Activated naive CD8-positive, alpha-beta T cell treated with anti-CD3 and anti-CD28 coated beads for 36 hours (primary cell): ENCODE measurements around the gene SV2B. TPM values are rescaled to one million over a fixed set of nuclear protein-coding genes. Genes with fewer than 3 reads are reported as not detected.

Experiments used
- DNase-seq: peaks from one replicate; pipeline ENCODE4 v3.0.0; 2021
- H3K27ac Mint-ChIP-seq: one replicate; pipeline ENCODE4 v1.8.0; 2022; ENCODE audit warnings: mild to moderate bottlenecking, moderate library complexity, mixed read lengths
- H3K27me3 Mint-ChIP-seq: one replicate; pipeline ENCODE4 v1.8.0; 2022; ENCODE audit warnings: mild to moderate bottlenecking, mixed read lengths
- H3K36me3 Mint-ChIP-seq: one replicate; pipeline ENCODE4 v1.8.0; 2021; ENCODE audit warnings: mild to moderate bottlenecking, mixed read lengths
- H3K4me1 Mint-ChIP-seq: one replicate; pipeline ENCODE4 v1.8.0; 2021; ENCODE audit warnings: mixed read lengths
- H3K4me3 Mint-ChIP-seq: one replicate; pipeline ENCODE4 v1.8.0; 2022; ENCODE audit warnings: mild to moderate bottlenecking, moderate library complexity, mixed read lengths
- H3K9me3 Mint-ChIP-seq: one replicate; pipeline ENCODE4 v1.8.0; 2022; ENCODE audit warnings: mixed read lengths
- total RNA-seq, 2 experiments: library from RNA; stranded (reverse); gene quantifications; one replicate each; pipeline ENCODE4 v1.2.3, GENCODE V29; 2021

Gene SV2B, protein sequence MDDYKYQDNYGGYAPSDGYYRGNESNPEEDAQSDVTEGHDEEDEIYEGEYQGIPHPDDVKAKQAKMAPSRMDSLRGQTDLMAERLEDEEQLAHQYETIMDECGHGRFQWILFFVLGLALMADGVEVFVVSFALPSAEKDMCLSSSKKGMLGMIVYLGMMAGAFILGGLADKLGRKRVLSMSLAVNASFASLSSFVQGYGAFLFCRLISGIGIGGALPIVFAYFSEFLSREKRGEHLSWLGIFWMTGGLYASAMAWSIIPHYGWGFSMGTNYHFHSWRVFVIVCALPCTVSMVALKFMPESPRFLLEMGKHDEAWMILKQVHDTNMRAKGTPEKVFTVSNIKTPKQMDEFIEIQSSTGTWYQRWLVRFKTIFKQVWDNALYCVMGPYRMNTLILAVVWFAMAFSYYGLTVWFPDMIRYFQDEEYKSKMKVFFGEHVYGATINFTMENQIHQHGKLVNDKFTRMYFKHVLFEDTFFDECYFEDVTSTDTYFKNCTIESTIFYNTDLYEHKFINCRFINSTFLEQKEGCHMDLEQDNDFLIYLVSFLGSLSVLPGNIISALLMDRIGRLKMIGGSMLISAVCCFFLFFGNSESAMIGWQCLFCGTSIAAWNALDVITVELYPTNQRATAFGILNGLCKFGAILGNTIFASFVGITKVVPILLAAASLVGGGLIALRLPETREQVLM
- total RNA-seq: under 1 TPM; 0.06 to 0.08 TPM

DNA sequence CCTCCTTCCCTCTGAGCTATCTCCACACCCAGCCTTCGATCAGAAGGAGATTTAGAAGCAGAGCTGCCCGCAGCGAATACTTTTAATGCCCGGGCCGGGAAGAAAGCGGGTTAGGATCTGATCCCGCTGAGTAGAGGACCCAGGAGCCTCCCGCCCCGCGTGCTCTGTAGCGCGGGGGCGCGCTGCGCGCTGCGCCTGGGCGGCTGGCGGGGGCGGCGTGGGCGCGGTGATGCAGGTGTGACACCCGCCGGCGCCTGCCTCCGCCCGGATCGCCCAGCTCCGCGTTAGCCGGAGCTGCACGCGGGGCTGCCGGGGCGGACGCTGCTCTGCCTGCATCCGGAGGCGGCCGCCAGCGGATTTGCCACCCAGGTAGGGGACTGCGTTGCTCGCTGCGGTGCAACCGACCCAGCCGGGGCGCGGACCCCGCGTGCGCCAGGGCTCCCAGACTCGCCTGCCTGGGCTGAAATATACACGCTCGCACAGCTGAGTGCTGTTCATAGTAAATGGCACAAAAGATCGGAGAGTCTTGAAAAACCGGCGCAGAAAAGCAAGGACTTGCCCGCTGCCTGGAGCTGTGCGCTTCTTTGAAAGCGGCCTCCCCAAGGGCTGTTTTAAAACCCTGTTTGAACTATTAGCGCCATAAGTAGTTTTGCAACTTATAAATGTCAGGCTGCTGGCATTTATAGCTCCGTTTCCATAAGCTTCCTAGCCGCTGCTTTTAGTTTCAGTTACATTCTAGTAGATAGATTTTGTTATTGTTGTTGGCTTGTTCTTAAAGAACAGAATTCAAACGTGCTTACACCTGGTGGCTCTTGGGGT is at the start of gene SV2B:
TSS of gene SV2B (plus strand) at position 263 of the 819 bp plus-strand sequence. CDS start 126,007 bp downstream, outside the sequence.
- peaks cover 82% of the 10 kb centered on the region for H3K27me3 Mint-ChIP-seq
- DNase-seq: peak; percentile 57
- H3K4me1 Mint-ChIP-seq: peaks cover 14% of the 10 kb centered on the region
- H3K27ac Mint-ChIP-seq: peak within 1 kb of the TSS; percentile 47
- no peaks in the 10 kb centered on the region for H3K9me3 Mint-ChIP-seq
- peak within 1 kb of the TSS; percentile 81 for H3K4me3 Mint-ChIP-seq
- H3K36me3 Mint-ChIP-seq: no peaks in the 10 kb centered on the region

DNA sequence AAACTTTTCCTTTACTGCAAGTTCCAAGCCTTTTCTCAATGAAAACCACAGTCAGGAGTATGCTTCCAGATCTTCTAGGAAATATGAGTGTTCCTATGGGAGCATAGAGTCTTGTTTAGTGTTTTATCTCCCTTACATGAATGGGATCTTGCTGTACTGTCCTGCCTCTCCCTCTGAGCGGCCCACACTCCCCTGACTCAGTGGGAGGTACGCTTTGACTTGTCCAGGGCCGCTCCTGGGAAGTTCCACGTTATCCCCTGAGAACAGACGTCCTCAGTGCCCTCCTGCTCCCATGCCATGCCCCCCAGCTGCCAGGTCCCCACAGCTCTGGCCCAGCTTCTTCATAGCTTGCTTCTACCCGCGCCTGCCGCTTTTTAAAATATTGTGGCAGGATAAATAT is 48.8 kb upstream of the SV2B start:
- no peaks in the 10 kb centered on the region for H3K36me3 Mint-ChIP-seq
- no peak overlapping the region for H3K4me3 Mint-ChIP-seq
- no peak for DNase-seq
- peaks cover 19% of the 10 kb centered on the region for H3K27me3 Mint-ChIP-seq
- H3K4me1 Mint-ChIP-seq: peaks cover 14% of the 10 kb centered on the region
- no peak overlapping the region for H3K27ac Mint-ChIP-seq
- no peaks in the 10 kb centered on the region for H3K9me3 Mint-ChIP-seq

DNA sequence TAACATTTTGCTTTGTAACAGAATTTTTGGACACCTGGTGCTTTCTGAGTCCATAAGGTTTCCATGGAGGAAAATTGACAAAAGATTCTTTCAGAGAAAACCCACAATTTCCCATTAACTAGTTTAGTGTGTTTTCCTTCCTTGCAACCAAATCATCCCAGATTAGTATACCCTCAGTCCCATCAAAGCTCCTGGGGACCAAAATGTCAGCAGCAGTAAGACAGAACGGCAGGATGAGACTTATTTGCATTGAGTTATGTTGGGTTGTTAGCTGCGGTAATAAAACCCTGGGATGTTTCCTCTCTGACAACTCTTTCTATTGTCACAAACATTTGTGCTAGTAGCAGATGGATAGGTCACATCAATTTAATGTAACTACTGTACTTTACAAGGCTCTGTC is 45.2 kb upstream of the SV2B start:
- Mint-ChIP-seq H3K4me3 (no peak overlapping the region), H3K36me3 (no peaks in the 10 kb centered on the region), H3K27ac (no peak overlapping the region), H3K27me3 (peaks cover 48% of the 10 kb centered on the region), H3K4me1 (no peaks in the 10 kb centered on the region), H3K9me3 (no peaks in the 10 kb centered on the region)
- no peak for DNase-seq

DNA sequence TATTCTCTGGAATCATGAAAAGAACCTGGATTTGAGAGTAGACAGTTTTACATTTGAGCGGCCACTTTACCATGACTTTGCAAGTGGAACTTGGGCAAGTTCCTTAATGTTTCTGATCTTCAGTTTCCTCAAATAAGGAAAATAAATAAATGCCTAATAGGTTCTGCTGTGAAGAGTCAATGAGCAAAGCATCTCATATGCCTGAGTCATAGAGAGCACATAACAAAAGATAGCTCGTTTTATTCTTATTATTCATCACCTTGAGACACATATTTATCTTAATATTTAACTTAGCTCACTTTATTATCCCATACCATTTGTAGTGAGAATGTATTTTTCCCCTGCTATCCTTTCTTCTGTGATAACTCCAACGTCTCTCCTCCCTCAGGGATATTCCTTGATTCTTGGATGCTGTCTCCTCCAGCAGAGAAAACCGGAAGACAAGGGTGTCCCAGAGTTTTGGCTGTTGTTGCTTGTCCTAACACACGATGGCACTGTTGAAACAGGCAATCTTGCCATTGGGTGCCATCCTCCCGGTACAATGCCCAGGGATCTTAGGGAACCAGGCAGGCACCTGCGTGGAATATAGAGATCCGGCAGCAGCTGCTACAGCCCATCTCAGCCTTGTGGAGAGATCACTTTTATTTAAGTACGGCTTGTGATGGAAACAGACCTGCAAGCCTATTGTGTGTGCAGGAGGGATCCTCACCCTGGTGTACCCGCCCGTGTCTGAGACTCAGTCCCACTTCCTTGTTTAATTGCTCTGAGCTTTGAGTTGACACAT is 44.3 kb upstream of the SV2B start:
- Mint-ChIP-seq H3K4me3 (no peak overlapping the region), H3K4me1 (no peaks in the 10 kb centered on the region), H3K27ac (no peak overlapping the region), H3K27me3 (peaks cover 51% of the 10 kb centered on the region), H3K9me3 (no peaks in the 10 kb centered on the region), H3K36me3 (no peaks in the 10 kb centered on the region)
- DNase-seq: peak; percentile 20

- no peaks in the 10 kb centered on the region for H3K36me3 Mint-ChIP-seq
- no peak overlapping the region for H3K27ac Mint-ChIP-seq
- H3K9me3 Mint-ChIP-seq: peaks cover 5% of the 10 kb centered on the region
- H3K27me3 Mint-ChIP-seq: peaks cover 32% of the 10 kb centered on the region
- no peak overlapping the region for H3K4me3 Mint-ChIP-seq
- H3K4me1 Mint-ChIP-seq: no peaks in the 10 kb centered on the region
- DNase-seq: no peak
These were observed 38.8 kb upstream of the SV2B start for GRCh38 chr15:91061230-91061629.

- H3K4me1 Mint-ChIP-seq: no peaks in the 10 kb centered on the region
- no peak for DNase-seq
- no peaks in the 10 kb centered on the region for H3K36me3 Mint-ChIP-seq
- no peak overlapping the region for H3K27ac Mint-ChIP-seq
- no peak overlapping the region for H3K4me3 Mint-ChIP-seq
- peaks cover 5% of the 10 kb centered on the region for H3K9me3 Mint-ChIP-seq
- H3K27me3 Mint-ChIP-seq: peaks cover 24% of the 10 kb centered on the region
These were observed 38.1 kb upstream of the SV2B start for GRCh38 chr15:91061997-91062396.

- Mint-ChIP-seq H3K27ac (no peak overlapping the region), H3K9me3 (peaks cover 5% of the 10 kb centered on the region), H3K4me3 (no peak overlapping the region), H3K36me3 (no peaks in the 10 kb centered on the region), H3K4me1 (no peaks in the 10 kb centered on the region), H3K27me3 (peaks cover 11% of the 10 kb centered on the region)
- DNase-seq: no peak
These were observed 34.6 kb upstream of the SV2B start for GRCh38 chr15:91065505-91065904.

DNA sequence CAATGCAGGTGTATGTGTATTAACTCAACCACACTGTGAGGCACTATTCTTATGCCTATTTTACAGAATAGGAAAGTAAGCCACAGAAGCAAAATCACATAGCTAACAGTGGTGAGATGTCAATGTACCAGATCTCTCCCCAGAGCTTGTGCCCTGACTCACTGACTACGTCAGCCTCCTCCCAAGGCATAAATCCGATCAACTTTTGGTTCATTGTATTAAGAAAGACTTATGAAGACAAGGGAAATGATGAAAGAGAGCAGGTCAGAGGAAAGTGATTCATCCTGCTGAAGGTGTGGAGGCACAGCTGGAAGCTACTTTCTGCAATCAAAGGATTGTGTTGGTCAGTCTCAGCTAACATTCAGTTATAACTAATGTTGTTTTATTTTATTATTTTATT is 33.0 kb upstream of the SV2B start:
- Mint-ChIP-seq H3K9me3 (peaks cover 5% of the 10 kb centered on the region), H3K27ac (no peak overlapping the region), H3K4me1 (no peaks in the 10 kb centered on the region), H3K27me3 (peaks cover 11% of the 10 kb centered on the region), H3K4me3 (no peak overlapping the region), H3K36me3 (no peaks in the 10 kb centered on the region)
- no peak for DNase-seq

GRCh38 chr15:91068436-91068835 is 31.6 kb upstream of the SV2B start:
- H3K36me3 Mint-ChIP-seq: no peaks in the 10 kb centered on the region
- DNase-seq: no peak
- no peak overlapping the region for H3K27ac Mint-ChIP-seq
- H3K4me1 Mint-ChIP-seq: no peaks in the 10 kb centered on the region
- peaks cover 17% of the 10 kb centered on the region for H3K27me3 Mint-ChIP-seq
- no peak overlapping the region for H3K4me3 Mint-ChIP-seq
- H3K9me3 Mint-ChIP-seq: peaks cover 5% of the 10 kb centered on the region

- DNase-seq: no peak
These were observed 31.1 kb upstream of the SV2B start for GRCh38 chr15:91068966-91069365.

DNA sequence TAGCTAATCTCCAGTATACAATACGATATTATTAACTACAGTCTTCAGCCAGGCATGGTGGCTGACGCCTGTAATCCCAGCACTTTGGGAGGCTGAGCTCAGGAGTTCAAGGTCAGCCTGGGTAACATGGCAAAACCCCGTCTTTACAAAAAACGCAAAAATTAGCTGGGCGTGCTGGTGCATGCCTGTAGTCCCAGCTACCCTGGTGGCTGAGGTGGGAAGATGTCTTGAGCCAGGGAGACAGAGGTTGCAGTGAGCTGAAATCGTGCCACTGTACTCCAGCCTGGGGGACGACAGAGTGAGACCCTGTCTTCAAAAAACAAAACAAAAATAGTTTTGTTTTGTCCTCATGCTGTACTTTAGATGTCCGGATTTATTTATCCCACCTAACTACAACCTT is 29.2 kb upstream of the SV2B start:
- Mint-ChIP-seq H3K27me3 (peaks cover 17% of the 10 kb centered on the region), H3K4me1 (no peaks in the 10 kb centered on the region), H3K27ac (no peak overlapping the region), H3K36me3 (no peaks in the 10 kb centered on the region), H3K4me3 (no peak overlapping the region), H3K9me3 (no peaks in the 10 kb centered on the region)
- DNase-seq: no peak

More at GRCh38 chr15:91068966-91069365, 31.1 kb upstream of the SV2B start:
- no peak overlapping the region for H3K27ac Mint-ChIP-seq
- H3K27me3 Mint-ChIP-seq: peaks cover 17% of the 10 kb centered on the region
- peaks cover 5% of the 10 kb centered on the region for H3K9me3 Mint-ChIP-seq
- no peaks in the 10 kb centered on the region for H3K36me3 Mint-ChIP-seq
- no peaks in the 10 kb centered on the region for H3K4me1 Mint-ChIP-seq
- H3K4me3 Mint-ChIP-seq: no peak overlapping the region

DNA sequence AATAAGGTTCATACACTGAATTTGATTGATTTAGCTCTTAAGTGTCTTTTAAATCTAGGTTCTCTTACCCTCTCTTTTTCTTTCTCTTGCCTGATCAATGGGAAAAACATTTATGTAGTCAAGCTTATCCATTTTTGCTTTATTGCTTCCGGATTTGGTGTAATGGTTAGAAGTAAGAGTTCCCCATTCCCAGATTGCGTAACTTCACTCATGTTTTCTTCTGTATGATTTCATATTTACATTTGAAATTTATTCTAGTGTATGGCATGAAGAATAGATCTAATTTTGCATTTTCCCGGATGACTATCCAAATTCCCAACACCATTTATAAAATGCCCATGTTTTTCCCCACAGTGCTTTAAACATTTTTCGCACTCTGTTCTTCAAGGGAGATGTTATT is 27.9 kb upstream of the SV2B start:
- H3K27ac Mint-ChIP-seq: no peak overlapping the region
- no peaks in the 10 kb centered on the region for H3K9me3 Mint-ChIP-seq
- H3K27me3 Mint-ChIP-seq: peaks cover 17% of the 10 kb centered on the region
- H3K4me3 Mint-ChIP-seq: no peak overlapping the region
- no peaks in the 10 kb centered on the region for H3K4me1 Mint-ChIP-seq
- no peak for DNase-seq
- H3K36me3 Mint-ChIP-seq: no peaks in the 10 kb centered on the region

- no peaks in the 10 kb centered on the region for H3K9me3 Mint-ChIP-seq
- no peak for DNase-seq
- H3K36me3 Mint-ChIP-seq: no peaks in the 10 kb centered on the region
- no peaks in the 10 kb centered on the region for H3K4me1 Mint-ChIP-seq
- no peak overlapping the region for H3K4me3 Mint-ChIP-seq
- H3K27me3 Mint-ChIP-seq: peaks cover 17% of the 10 kb centered on the region
- no peak overlapping the region for H3K27ac Mint-ChIP-seq
These were observed 27.0 kb upstream of the SV2B start for GRCh38 chr15:91073077-91073476.

DNA sequence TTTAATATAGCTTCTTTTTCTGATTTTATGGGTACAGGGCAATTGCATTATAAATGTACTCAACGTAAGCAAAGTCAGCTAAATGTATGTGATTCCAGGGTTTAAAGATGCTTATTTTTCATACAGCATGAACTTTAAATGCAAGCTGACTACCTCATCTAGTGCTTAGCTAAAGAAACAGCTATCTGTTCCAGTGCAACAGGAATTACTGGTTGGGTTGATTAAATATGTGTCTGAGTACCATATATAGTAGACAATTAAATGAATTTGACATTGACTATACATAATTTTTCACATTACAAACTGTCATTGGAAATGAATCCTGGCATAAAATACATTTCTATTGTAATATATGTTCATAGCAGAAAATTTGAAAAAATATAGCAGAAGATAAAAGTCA is 26.3 kb upstream of the SV2B start:
- no peak overlapping the region for H3K27ac Mint-ChIP-seq
- DNase-seq: no peak
- H3K27me3 Mint-ChIP-seq: peaks cover 17% of the 10 kb centered on the region
- H3K4me3 Mint-ChIP-seq: no peak overlapping the region
- H3K36me3 Mint-ChIP-seq: no peaks in the 10 kb centered on the region
- peaks cover 4% of the 10 kb centered on the region for H3K9me3 Mint-ChIP-seq
- no peaks in the 10 kb centered on the region for H3K4me1 Mint-ChIP-seq
